MM.1S (cell line): ENCODE data around the gene GNAQ.

Experiments
- EZH2 ChIP-seq: fragments of 300-600 bp; sonication (generic); optimal IDR thresholded peaks from 2 replicates; pipeline ENCODE3; 2017; ENCODE audit warnings: low read depth, mild to moderate bottlenecking, antibody characterized with exemption, low read length, mixed read lengths
- EZH2phosphoT487 ChIP-seq: fragments of 300-600 bp; sonication (generic); IDR thresholded peaks from 2 replicates; pipeline ENCODE4 v1.6.1; 2018; ENCODE audit warnings: antibody characterized with exemption, low read length
- TF ChIP-seq, protein P1 (sequence below): fragments of 300-600 bp; sonication (generic); IDR thresholded peaks from 2 replicates; pipeline ENCODE4 v1.5.1; 2016; ENCODE audit warnings: antibody characterized with exemption, low read length, mixed read lengths

- TF ChIP-seq, protein P1, sequence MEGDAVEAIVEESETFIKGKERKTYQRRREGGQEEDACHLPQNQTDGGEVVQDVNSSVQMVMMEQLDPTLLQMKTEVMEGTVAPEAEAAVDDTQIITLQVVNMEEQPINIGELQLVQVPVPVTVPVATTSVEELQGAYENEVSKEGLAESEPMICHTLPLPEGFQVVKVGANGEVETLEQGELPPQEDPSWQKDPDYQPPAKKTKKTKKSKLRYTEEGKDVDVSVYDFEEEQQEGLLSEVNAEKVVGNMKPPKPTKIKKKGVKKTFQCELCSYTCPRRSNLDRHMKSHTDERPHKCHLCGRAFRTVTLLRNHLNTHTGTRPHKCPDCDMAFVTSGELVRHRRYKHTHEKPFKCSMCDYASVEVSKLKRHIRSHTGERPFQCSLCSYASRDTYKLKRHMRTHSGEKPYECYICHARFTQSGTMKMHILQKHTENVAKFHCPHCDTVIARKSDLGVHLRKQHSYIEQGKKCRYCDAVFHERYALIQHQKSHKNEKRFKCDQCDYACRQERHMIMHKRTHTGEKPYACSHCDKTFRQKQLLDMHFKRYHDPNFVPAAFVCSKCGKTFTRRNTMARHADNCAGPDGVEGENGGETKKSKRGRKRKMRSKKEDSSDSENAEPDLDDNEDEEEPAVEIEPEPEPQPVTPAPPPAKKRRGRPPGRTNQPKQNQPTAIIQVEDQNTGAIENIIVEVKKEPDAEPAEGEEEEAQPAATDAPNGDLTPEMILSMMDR: no peak
- TF ChIP-seq EZH2 (no peak), EZH2phosphoT487 (no peak)
Measured at GRCh38 chr9:77968506-77968905, 63.1 kb downstream of the GNAQ start.
